GM18507 (cell line): ENCODE measurements around the gene TMEM255A.

Source experiments
- DNase-seq: peaks from one replicate; pipeline ENCODE4 v3.0.0; 2011; ENCODE audit warnings: low read depth; ENCODE audit not compliant: insufficient read length; ENCODE audit errors: extremely low spot score
- FAIRE-seq: peaks from 2 replicates; lab custom pipeline; 2011; peaks lifted over from hg19 to GRCh38; lab: Jason Lieb, UNC

The TMEM255A gene

DNA sequence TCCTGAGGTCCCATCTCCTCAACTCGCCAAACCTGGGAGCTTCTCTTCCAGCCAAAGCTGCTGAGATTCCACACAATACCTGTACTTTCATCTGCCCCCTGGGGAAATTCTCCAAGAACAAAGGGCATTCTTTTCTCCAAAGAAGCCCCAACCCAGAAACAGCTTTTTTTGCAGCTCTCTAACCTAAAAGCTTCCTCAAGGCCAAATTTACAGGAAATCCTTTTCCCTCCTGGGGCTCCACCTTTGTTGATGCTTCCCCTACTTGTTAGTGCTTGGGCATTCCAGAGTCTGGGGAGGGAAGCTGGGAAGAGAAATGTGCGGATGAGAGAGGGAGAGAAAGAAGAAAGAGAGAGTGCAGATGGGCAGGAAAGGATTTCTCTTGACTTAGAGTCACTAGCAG, 36.3 kb downstream of the TMEM255A start:
- DNase-seq (no peak), FAIRE-seq (no peak)

DNA sequence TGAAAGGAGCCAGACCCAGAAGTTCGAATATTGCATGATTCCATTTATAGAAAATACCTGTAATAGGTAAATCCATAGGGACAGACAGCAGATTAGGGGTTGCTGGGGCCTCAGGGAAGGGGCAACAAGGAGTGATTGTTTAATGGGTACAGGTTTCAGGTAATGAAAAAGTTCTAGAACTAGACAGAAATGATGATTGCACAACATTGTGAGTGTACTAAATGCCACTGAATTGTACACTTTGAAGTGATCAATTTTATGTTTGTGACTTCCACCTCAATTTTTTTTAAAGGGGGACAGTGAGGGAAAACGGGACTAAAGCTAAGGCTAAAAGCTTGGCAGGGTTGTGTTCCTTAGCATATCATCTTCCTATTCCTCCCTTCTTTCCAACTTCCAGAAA, 37.1 kb downstream of the TMEM255A start:
- no peak for FAIRE-seq

DNA sequence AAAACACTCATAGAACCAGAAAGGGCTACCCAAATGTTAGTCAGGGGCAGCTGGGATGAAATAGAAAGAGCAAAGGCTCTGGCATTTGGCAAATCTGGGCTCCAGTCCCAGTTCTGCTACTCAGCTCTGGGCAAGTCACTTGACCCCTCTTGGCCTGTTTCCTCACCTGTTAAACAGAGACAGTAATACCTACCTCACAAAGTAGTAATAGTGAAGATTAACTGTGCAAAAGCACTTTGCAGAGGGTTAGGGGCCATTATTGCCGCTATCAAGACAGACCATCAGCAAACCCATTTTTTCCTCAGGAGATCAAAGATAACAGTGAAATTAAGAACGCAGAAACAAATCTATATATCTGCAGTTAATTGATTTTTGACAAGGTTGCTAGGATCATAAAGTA, 40.0 kb downstream of the TMEM255A start:
- no peak for DNase-seq
- FAIRE-seq: no peak

More for the DNA sequence above, 37.1 kb downstream of the TMEM255A start:
- no peak for DNase-seq

DNA sequence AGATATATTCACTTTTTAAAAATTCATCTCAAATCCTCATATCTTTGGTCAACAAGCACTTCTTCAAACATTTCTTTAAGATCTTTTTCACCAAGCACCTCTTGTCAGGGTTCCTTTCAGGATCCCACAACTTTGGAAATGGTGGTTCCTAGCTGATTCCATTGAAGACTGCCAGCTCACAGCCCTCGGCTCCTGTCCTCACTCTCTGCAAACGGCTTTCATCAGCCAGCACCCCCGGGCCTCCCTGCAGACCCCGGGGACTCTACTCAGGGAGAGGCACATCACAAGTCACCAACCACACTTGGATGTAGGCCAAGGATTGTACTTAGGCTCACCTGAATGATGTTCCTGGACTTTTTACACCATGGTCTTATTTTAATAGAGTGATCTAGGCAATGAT, 40.7 kb downstream of the TMEM255A start:
- FAIRE-seq: no peak
- DNase-seq: no peak

DNA sequence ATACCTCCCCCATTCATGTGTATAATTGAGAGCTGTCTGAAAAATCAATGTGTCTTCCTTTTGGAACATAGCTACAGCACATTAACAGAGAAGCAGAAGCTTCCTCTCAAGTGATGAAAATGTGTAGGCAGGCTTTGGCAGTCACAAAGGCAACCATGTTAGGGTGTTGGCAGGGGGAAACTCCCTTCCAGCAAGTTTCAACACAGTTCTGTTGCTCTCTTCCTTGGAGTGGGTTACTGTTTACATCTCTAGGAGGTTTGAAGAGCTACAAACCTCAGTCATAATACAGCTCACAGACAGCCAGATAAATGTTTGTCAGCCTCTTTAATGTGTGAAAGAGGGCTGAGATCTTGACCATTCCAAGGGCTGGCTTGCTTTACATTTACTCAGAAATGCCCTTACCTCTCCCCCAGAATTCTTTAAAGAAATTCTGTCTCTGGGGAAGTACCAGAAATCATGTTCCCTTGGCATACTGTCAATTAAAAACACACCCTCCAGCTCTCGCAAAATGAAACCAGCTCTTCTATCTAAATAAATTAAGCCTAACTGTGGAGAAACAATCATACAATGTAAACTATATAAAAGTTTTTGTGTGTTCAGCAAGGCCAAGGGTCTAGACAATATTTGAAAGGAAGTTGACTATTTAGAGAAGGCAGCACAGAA, 41.8 kb downstream of the TMEM255A start:
- DNase-seq (no peak), FAIRE-seq (peak; percentile 55)

DNA sequence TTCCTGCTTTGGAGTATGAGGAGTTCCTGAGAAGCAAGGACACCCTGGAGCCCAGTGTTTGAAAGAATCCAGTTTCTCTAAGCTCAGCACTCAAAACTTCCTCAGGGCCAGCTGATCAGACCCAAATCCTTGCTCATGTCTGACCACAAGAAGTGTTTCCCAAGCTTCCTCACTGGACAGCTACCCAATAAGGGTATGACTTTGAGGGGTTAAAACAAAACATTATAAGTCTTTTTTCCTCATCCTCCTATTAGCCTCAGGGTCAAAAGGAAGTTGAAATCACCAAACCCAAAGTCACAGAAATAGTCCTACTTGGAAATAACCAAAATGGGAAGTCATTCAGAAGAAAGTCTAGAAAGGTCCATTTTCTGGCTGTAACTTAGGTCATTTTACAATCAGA, 46.9 kb downstream of the TMEM255A start:
- no peak for FAIRE-seq
- DNase-seq: no peak

DNA sequence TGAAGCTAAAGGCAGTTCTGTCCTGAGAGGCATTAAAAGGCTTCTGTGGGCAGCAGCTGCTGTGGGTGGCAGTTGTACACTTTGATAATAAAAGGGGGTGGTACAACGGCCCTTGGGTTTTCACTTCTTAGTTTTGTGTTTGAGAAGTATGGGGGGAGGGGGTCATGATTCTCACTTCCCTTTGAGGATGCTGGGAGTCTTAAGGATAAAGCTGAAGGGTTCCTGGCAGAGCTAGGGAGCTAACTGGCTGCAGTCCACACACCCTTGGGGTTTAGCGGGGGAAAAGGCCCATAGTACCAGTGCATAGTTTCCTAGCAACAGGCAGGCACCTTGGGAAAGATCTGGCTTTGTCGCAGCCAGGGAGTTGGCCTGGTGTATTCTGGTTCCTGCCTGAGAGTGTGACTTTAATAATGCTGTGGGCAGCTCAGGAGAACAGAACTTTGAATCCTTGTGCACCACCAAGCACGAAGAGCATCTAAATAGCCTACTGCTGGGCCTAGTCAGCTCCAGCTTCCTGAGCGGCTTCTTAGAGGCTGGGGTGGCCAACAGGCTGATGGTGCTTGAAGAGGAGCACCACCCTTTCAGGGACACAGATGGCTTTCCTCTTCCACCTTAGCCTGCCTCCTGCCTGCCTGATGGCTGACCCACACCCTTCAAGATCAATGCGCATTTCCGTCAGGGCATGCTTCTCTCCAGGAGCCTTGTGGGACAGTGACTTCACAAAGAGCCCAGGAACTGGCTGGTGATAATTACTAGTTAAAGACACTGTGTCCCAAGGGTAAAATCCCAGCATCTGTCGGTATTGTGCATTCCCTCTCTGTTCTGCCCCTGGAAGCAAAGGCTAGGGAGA, 48.2 kb downstream of the TMEM255A start:
- peak; percentile 79 for FAIRE-seq
- DNase-seq: no peak

DNA sequence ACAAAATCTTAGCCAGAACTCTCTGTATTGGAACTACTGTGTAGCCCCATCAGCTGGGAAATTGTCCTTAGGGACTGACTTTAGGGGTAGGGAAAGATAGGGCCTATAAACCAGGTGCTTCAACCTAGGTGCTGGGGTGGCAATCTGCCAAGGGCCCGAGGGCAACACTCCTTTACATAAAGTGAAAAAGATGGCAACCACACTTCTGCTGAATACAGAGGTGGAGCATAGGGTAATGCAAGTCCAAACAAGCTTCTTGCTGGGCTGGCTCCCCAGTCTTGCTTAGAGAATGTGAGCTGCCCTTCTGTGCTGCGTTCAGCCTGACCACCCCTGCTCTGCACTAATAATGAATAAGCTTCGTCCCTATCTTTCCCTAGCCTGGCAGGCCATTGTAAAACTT, 50.9 kb downstream of the TMEM255A start:
- FAIRE-seq (peak; percentile 47), DNase-seq (no peak)

DNA sequence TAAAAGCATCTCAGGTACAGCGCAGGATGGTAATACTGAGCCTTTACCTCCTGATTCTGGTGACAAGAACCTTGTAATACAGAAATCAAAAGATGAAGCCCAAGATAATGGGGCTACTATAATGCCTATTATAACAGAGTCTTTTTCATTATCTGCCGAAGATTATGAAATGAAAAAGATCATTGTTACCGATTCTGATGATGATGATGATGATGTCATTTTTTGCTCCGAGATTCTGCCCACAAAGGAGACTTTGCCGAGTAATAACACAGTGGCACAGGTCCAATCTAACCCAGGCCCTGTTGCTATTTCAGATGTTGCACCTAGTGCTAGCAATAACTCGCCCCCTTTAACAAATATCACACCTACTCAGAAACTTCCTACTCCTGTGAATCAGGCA, 57.5 kb downstream of the TMEM255A start:
- no peak for FAIRE-seq
- DNase-seq: no peak

DNA sequence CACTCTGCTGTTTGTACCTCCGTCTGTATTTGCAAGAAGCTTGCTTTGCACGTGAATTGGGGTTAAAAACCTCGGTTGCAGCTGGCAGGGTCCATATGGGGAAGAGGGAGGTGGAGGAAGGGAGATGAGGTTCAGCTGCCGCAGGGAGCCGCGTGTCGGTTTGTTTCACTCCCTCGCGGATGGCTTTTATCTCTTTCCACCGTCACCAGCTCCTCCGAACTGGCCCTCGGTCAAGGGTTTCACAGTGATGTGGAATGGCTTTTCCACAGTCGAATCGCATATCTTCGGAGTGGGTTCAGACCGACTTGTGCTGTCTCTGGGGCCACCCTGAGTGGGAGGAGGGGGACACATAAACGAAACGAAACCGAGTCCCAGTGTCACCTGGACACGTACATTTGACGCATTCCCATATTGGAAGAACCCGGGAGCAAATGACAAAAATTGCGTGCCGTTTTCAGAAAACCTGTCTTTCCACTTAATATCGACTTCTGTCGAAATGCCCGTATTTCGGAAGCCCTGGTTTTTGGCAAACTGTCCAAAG, 59.7 kb downstream of the TMEM255A start:
- FAIRE-seq (no peak), DNase-seq (no peak)

DNA sequence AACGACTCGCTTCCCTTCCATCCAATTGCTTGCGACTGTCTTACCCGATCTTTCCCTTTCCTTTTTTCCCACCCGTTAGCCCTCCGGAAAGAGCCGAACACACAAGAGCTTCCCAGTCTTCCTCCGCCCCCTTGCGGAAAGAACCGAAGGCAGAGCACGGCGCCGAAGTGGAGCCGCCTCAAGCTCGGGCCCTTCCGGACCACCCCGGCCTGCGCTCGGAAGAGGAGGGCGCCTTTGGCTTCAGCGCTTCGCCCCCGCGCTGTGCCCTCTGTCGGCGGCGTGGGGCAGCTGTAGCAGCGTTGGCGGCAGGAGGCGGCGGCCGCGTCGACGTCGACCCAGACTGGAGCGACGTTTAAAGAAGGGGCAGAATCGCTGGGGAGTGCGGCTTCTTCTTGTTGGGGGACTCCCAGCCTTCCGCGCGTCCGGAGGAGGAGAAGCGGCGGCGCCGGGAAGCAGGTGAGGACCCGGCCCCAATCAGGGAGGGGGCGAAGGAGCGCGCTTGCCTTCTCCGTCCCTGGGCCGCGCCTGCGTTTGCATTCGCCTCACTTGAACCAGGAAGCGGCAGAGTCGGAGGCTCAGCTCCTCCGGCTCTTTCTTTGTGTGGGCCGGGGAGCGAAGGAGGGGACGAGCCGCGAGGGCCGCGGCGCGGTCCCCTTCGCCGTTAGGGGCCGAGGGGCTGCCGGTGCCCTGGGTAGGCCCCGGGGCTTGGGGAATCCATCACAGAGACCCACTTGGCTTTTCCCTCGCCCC, 60.6 kb downstream of the TMEM255A start, which contains the start of gene ZBTB33:
TSS of gene ZBTB33 (plus strand) at position 291 of the 750 bp plus-strand sequence. CDS start 2,604 bp downstream, outside the sequence.
- DNase-seq (peak; percentile 65), FAIRE-seq (peak; percentile 97)

DNA sequence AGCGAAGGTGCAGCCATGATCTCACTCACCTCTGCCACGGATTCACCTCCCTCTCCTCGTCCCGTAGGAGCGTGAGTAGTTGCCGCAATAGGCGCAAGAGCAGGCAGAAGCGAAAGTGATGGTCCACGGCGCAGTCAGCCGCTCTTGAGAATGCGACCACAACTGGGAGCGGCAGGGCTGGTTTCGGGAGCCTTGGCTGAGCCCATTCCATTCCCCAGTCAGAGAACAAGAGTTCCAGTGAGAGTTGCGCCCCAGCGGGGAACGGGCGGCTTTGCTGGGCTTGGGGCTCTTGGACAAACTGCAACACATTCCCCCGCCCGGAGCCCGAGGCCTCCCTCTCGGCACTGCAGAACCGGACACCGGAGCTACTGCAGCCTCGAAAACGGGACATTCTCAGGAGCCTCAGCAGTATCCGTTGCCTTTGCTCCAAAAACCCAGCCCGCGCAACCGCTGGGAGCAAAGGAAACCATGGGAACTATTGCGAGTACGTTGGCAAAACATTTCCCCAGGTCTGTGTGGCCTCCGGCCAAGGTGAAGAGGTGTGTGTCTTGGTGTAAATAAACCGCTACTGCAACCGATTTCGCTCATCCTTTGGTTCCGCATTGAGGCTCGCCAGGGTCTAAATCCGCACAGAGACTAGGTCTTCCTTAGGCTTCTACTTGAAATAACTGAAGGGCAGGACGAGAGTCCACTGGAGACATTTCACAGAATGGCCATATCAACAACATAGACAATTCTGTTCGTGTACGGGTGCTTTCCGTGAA, 66.3 kb downstream of the TMEM255A start:
- peak; percentile 25 for DNase-seq
- peak; percentile 84 for FAIRE-seq

DNA sequence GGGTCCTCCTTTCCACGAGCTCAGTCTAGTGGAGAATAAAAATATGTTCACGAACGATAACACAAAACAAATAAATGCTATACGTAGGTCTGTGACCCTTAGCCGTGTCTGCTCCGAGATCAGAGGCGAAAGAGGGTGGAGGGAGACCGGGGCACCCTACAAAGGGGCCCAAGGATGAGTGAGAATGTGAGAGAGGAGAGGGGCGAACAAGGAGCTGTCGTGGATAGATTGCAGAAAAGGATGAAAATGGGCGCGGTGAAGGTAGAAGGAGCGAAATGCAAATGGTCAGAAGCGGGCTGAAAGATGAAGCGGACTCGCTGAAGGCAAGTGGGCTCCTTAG, 66.9 kb downstream of the TMEM255A start:
- FAIRE-seq: no peak
- DNase-seq: no peak

DNA sequence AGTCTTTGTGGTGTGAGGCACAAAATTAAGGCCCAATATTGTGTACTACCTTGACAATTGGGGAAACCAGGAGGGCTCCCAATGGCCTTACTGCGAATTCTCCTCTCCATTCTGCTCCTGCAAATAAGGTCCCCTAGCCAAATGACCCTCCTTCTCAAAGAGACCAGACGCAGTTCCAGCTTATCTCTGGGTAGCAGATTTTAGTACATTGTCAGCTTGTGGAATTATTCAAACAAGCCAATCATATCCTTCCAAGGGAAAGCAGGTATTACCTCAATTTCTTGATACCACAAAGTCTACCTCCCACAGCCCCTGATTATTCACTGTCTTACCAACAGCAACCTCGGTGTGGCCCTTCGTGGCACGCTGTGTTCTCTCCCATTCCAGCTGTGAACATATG, 68.4 kb downstream of the TMEM255A start:
- DNase-seq: no peak
- FAIRE-seq: no peak

DNA sequence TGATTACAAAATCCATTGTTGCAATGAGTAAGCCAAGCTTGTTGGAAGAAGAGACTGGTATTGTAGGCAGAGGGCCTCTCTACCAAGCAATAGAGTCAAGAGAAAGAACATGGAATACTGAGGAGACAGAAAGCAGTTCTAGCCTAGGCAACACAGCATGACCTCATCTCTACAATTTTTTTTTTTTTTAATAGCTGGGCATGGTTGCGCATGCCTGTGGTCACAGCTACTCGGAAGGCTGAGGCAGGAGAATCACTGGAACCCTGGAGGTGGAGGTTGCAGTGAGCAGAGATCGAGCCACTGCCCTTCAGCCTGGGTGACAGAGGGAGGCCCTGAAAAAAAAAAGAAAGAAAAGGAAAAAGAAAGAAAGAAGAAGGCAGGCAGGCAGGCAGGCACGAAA, 72.3 kb downstream of the TMEM255A start:
- DNase-seq: no peak

DNA sequence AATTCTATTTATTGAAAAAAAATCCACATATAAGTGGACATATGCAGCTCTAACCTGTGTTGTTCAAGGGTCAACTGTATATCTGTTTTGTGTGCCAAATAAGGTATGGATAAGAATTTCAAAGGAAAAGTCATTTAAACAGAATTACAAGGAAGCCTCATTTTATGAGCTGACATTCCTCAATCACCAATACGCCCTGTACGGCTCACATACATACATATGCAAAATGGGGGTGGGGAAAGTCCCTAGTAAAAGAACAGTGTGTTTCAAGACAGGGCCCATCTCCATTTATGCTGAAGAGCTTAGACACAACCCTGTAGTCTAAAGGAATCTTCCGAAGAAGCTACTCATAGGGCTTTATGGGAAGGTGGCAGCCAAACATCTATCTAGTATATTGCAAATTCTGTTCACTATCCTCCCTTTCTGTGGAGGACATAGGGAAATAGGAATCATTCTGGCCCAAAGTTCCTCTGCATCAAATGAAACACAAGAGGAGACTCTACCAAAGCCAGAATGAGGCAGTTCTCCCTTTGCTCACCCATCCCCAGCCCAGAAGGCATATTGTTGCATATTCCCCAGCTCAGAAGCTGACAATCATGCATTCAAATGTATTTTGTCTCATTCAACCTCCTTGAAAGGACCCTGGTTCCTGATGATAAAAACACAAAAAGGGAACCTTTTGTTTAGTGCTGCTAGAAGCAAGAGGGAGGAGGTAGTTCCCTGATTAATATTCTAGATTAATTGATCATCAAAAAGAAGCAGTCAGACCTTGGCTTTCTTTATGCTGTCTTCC, 74.4 kb downstream of the TMEM255A start:
- no peak for DNase-seq
- no peak for FAIRE-seq

More for the DNA sequence above, 72.3 kb downstream of the TMEM255A start:
- FAIRE-seq: no peak

DNA sequence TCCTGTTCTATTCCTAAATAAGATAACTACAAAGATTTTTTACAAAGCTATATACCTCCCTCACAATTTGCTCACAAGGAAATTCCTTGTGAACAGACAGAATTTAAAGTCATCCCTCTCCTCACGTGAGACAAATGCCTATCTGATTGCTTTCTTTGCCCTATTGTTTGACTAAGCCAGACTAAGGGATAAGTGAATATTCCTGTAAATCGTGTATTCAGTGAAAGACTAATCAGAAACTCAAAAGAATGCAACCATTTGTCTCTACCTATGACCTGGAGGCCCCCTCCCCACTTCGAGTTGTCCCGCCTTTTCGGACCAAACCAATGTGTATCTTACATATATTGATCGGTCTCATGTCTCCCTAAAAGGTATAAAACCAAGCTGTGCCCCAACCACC, 76.0 kb downstream of the TMEM255A start:
- no peak for DNase-seq
- FAIRE-seq: no peak

DNA sequence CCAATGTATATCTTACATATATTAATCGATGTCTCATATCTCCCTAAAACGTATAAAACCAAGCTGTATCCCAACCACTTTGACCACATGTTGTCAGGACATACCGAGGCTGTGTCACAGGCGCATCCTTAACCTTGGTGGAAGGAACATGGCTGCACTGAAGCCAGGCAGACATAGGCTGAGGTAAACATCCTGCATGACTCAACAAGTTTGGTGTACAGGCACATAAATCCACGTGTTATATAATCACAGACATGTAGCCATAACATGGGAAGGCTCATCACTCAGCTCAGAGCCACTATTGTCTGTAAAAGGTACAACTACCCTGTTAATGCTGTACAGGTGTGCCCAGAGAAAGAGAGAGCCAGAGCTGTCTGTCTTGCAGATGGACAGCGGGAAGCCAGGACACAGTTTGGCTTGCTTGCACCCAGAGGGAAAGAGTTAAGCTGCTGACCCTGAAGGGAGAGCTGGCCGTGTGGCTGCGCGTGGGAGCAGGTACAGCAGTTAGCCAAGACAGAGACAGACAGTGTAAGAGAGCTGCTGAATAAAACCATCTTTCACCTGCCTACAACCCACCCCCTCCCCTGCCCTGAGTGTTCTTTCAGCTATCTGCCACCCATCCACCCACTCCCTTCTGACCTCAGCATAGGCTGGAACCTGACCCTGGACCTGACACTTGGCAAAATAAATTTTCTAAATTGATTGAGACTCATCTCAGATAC, 82.9 kb downstream of the TMEM255A start:
- no peak for FAIRE-seq
- no peak for DNase-seq
